HG03571 (cell line): ENCODE results near the gene NMT2.
A peak's percentile ranks its signal among the peaks of the same experiment; 100 is the strongest.

Source experiments
- ATAC-seq: cut with Tn5 transposase; IDR thresholded peaks from one replicate; pipeline ENCODE4 v1.9.1; 2021; ENCODE audit not compliant: unreplicated experiment

NMT2 gene

GRCh38 chr10:15096661-15097010 lies 71.9 kb downstream of the NMT2 start:
- peak; percentile 6 for ATAC-seq

GRCh38 chr10:15092855-15093408 lies 75.6 kb downstream of the NMT2 start:
- ATAC-seq, result no peak

- ATAC-seq, result no peak
These were observed 77.1 kb downstream of the NMT2 start for GRCh38 chr10:15091418-15091817.

- peak; percentile 99 for ATAC-seq
These were observed 79.8 kb downstream of the NMT2 start, which contains the start of gene ACBD7 for GRCh38 chr10:15088428-15089261. TSS of gene ACBD7 (minus strand) at chr10:15088776. CDS start at chr10:15088728, 48 bp downstream.

- no peak for ATAC-seq
These were observed 84.0 kb downstream of the NMT2 start for GRCh38 chr10:15084502-15084922.

- ATAC-seq, result no peak
These were observed 84.6 kb downstream of the NMT2 start for GRCh38 chr10:15083674-15084501.

- ATAC-seq, result no peak
These were observed 93.1 kb downstream of the NMT2 start for GRCh38 chr10:15075421-15075820.

- ATAC-seq, result no peak
These were observed 96.1 kb downstream of the NMT2 start for GRCh38 chr10:15072358-15072757.

GRCh38 chr10:15069230-15069629 lies 99.3 kb downstream of the NMT2 start:
- ATAC-seq, result no peak

- no peak for ATAC-seq
These were observed 99.7 kb downstream of the NMT2 start for GRCh38 chr10:15068802-15069201.

GRCh38 chr10:15067154-15067553 lies 101.3 kb downstream of the NMT2 start:
- no peak for ATAC-seq

- no peak for ATAC-seq
These were observed 107.9 kb downstream of the NMT2 start for GRCh38 chr10:15060638-15061037.

GRCh38 chr10:15059914-15060313 lies 108.6 kb downstream of the NMT2 start:
- no peak for ATAC-seq

- ATAC-seq, result no peak
These were observed 109.8 kb downstream of the NMT2 start for GRCh38 chr10:15058689-15059088.
